ENCODE data around the gene SERAC1. TPM values are rescaled to one million over a fixed set of nuclear protein-coding genes. Genes with fewer than 3 reads are reported as not detected.

SERAC1 gene
- 27.7 and 48.6 TPM in 2 replicates for total RNA-seq

DNA sequence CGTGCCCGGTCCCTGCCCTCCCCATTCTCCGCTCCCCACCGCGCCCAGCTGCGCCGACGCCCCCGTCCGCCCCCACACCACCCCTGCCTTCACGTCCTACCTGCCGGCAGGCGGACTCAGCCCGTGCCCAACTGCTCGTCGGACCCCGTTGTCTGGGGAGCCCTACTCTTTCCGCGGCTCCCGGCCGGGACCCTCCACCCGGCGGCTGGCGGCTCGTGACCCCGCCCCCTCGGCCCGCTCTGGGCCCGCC is at the start of gene SERAC1:
Gene SERAC1, minus strand, starts transcription at position 223 of the 250 bp plus-strand sequence. CDS start 9,899 bp downstream, outside the sequence.

Other genes with a start within 250 kb of the SERAC1 start
- gene SYNJ2, start 186.4 kb downstream of the SERAC1 start, total RNA-seq, result 69.9 and 74.0 TPM in 2 replicates
- 10.5 and 11.8 TPM in 2 replicates for gene GTF2H5, start 88 bp upstream of the SERAC1 start, total RNA-seq
- 160 and 165 TPM in 2 replicates for gene TULP4, start 144.2 kb upstream of the SERAC1 start, total RNA-seq